ENCODE results near the gene DERL3. TPM values are rescaled to one million over a fixed set of nuclear protein-coding genes. Genes with fewer than 3 reads are reported as not detected.

Gene DERL3
- total RNA-seq, 2 donors from 2014 or later, result 2.6 to 5.2 TPM

Other genes with a start within 250 kb of the DERL3 start
- gene DRICH1, start 206.7 kb downstream of the DERL3 start, total RNA-seq, result under 1 TPM in 1 of 2 donors, not detected in 1; 0.90 TPM
- 10 to 100 TPM; 22.7 to 22.9 TPM for gene RGL4, start 148.0 kb downstream of the DERL3 start, total RNA-seq
- 1 to 10 TPM; 1.6 to 1.8 TPM for gene ZNF70, start 87.9 kb downstream of the DERL3 start, total RNA-seq
- gene VPREB3, start 84.6 kb downstream of the DERL3 start, total RNA-seq, result 1 to 10 TPM in 1 of 2 donors, under 1 TPM in 1; 0.90 to 1.7 TPM
- gene C22orf15, start 76.0 kb downstream of the DERL3 start, total RNA-seq, result 1 to 10 TPM in 1 of 2 donors, under 1 TPM in 1; 0.72 to 1.5 TPM
- 10 to 100 TPM; 54.4 to 62.5 TPM for gene CHCHD10, start 71.0 kb downstream of the DERL3 start, total RNA-seq
- gene MMP11, start 66.2 kb downstream of the DERL3 start, total RNA-seq, result under 1 TPM; 0.46 to 0.56 TPM
- gene SMARCB1, start 52.0 kb downstream of the DERL3 start, total RNA-seq, result 10 to 100 TPM; 67.4 to 83.0 TPM
- 10 to 100 TPM in 1 of 2 donors, 1 to 10 TPM in 1; 10.0 to 11.1 TPM for gene SLC2A11, start 18.9 kb upstream of the DERL3 start, total RNA-seq
- gene MIF, start 55.4 kb upstream of the DERL3 start, total RNA-seq, result 100 to 1,000 TPM; 350 to 469 TPM
- under 1 TPM in 1 of 2 donors, not detected in 1; 0.46 TPM for gene GSTT2B, start 122.2 kb upstream of the DERL3 start, total RNA-seq
- gene DDTL, start 127.9 kb upstream of the DERL3 start, total RNA-seq, result 1 to 10 TPM in 1 of 2 donors, under 1 TPM in 1; 0.95 to 3.4 TPM
- gene DDT, start 135.4 kb upstream of the DERL3 start, total RNA-seq, result 10 to 100 TPM; 74.6 to 89.4 TPM
- not detected for gene GSTT2, start 141.1 kb upstream of the DERL3 start, total RNA-seq
- not detected for gene GSTT4, start 166.4 kb upstream of the DERL3 start, total RNA-seq
- gene CABIN1, start 172.3 kb upstream of the DERL3 start, total RNA-seq, result 10 to 100 TPM; 69.2 to 73.4 TPM

All from activated T-cell treated with anti-CD3 and anti-CD28 coated beads, Interleukin-2, amount 50 U/mL, for 72 hours (primary cell).